ENCODE measurements around the gene GREB1.

Gene GREB1

DNA sequence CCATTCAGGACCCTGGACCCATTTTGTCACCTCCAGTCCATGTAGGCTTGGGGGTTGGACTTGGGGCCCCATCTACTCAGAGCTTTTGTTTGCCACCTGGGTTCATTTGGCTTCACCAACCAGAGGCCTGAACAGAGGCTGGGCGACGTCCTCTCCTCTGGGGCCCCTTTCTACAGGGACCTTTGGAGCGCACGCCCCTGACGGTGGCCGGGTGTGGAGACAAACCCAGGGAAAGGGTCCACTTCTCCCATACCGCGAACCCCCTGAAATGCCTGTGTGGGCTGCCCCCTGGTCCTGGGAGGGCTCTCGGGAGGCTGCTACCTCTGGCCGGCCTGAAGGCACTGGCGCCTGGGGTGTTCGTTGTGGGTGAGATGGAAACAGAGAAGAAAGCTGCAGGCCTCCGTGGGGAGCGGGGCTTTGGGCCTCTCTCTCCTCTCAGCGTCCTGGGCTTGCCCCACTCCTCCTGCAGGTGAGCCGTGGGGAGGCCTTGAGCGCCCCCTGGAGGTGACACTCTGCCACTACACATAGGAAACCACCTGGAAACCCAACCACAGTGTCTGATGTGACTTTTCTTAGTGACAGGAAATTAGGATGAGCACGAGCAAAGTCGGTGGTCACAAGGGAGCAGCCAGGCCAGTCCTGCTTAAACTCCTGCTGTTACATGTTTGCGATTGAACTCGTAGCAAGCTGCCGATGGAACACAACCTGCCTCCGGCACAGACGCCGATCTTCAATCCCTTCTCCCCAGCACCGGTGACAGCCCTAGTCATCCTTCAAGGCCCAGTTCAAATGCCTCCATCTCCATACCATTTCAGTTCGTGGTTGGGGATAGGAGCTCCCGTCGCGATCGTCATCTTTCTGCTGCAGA, 148.1 kb downstream of the GREB1 start:
- DNase-seq (ENCODE audit: low read depth): peak; percentile 34

DNA sequence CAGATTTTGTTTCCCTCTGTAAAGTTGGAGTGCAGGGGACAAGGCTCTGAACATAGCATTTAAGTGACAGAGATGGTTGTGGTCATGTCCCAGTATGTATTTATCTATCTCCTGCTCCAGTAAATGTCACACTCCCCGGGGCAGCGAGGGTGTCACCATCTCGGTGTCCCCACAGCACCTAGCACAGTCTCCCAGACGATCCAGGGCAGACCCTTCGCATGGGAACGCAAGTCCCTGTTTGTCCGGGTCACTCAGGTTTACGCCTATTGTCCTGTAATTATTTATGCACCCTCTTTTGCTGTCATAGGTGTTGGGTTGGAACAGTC, 148.7 kb downstream of the GREB1 start:
- DNase-seq (ENCODE audit: low read depth): no peak

DNA sequence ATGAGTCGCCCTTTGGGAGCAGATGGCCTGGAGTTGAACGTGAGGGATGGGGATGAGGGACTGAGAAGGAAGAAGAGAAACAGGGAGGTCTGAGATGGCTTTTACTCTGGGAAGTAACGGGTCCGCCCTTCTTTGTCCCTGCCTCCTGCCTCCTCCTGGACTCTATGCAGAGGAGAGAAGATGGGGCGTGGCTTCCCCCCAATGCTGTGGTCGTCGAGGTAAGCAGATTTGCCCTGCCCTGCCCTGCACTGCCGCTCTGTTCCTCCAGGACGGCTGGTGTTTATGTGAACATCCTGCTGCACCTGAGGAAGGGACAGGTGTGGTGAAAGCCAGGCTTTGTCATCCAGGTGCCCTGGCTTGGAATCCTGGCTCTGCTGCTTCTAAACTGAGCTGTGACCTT, 149.6 kb downstream of the GREB1 start:
- no peak for DNase-seq (ENCODE audit: low read depth)

DNA sequence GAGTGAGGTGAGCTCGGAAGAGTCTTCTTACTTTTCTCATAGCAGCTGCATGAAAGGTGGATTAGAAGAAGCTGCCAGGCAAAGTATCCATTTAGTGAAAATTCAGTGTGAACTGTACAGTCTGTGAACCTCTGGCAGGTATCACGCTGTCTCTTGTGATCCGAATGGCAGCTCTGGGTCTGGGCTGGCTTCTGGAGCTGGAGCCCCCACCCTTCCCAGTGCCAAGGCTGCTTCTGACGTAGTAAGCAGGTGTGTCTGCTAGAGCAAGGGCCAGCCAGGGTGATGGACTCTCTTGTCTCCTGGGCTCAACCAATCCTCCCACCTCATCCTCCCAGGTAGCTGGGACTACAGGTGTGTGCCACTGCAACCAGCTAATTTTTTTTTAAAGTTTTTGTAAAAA, 150.1 kb downstream of the GREB1 start:
- DNase-seq (ENCODE audit: low read depth): no peak

DNA sequence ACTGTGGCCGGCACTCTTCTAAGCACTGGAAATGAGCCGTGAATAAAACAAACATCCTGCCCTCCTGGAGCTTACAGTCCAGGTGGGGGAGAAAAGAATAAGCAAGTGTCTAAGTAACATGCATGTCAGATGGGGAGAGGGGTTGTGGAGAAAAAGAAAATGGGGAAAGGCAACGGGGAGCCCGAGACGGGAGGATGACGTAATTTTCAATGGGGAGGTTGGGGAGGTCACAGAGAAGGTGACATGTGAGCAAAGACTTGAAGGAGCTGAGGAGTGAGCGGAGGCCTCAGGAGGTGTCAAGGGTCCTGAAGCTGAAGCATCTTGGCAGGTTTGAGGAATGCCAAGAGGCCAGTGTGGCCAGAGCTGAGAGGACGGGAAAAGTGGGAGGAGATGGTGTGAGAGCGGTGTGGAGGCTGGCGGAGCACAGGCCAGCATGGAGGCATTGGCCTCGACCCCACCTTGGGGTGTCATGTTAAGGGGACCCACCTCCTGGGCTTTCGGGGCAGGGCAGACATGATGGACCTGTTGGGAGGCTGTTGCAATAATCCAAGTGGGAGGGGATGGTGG, 151.1 kb downstream of the GREB1 start:
- no peak for DNase-seq (ENCODE audit: low read depth)

GRCh38 chr2:11685906-11686470, 152.1 kb downstream of the GREB1 start:
- DNase-seq (ENCODE audit: low read depth): no peak

DNA sequence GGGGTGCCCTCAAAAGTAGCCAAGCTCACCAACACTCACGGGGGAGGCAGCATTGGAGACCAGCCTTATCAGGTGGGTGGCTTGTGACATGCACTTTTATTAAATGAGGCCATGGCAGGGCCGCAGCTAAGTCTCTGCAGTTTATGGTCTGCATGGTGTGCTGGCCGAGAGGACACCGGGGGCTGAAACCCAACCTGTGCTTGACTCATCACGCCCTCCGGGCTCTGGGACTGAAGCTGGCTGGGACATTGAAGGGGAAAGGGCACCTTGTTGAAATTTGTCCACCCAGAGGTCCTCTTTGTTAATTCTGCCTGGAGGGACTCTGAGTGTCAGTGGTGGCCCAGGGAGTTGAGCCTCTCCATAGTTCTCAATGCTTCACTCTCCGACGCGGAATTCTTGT, 153.9 kb downstream of the GREB1 start:
- no peak for DNase-seq (ENCODE audit: low read depth)

GRCh38 chr2:11688222-11689069, 154.6 kb downstream of the GREB1 start:
- DNase-seq (ENCODE audit: low read depth): peak; percentile 66

DNA sequence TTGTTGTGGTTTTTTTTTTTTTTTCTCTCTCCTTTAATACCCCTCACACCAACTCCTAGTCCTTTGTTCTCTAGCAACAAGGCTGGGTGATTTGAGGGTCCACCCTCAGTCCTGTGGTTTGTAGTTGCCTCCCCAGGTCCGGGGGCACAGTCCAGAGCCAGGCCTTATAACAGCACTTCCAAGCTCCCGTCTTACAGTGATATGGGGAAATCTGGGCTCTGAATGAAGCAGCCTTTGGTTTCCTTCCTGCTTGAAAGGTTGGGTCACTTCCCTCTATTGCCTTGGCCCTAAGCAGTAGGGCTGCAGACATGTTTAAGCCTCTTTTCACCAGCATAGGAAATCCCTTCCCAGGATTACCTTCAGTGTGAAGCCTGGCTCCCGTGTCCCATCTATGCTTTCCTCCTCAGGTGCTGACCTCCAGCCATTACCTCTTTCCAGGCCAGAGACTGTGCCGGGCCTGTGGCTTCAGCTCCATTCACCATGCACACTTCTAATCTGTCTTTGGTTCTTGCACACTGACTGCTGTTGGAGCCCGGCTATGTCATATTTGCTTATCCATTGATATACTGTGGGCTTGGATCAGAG, 157.3 kb downstream of the GREB1 start:
- DNase-seq (ENCODE audit: low read depth): no peak
